HG02970 (cell line): Measurements from ENCODE around the gene LCN15.
"Not testable (repeated sequence)": the region's sequence is repeated elsewhere in the genome, so short reads cannot be mapped to it uniquely, and the experiment has no call there.

ENCODE experiments used
- ATAC-seq: cut with Tn5 transposase; IDR thresholded peaks from one replicate; pipeline ENCODE4 v1.9.1; 2021; ENCODE audit warnings: mild to moderate bottlenecking, moderate library complexity, moderate number of reproducible peaks; ENCODE audit not compliant: unreplicated experiment, low FRiP score

The LCN15 gene

DNA sequence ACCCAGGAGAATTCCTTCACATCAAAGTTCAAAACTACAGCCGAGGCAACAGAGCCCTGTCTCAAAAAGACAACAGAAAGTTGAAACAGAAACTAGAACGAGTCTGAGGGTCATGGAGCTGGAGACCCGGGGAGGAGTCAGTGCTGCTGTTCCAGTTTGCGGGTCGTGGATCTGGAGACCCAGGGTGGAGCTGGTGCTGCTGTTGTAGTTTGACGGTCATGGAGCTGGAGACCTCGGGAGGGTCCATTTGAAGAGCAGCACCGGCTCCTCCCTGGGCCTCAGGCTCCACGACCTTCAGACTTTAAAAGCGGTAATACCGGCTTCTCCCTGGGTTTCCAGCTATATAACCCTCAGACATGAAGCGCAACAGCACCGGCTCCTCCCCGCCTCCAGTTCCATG lies 13.0 kb upstream of the LCN15 start:
- no peak for ATAC-seq

DNA sequence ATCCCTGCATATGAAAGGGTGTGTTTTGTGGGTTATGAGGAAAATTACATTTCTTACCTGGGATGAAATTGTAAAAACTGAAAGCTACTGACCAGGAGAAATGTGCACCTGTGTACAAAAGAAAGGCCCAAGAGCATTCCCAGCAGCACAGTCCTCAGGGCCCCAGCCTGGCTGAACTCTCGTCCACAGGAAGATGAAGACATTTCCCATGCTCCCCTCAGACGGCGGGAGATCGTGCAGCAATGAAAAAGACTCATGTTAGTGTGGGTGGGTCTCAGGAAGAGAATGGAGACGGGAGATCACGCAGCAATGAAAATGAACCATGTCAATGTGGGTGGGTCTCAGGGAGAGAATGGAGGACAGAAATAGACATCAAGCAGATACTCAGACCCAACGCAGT lies 12.6 kb upstream of the LCN15 start:
- ATAC-seq: no peak

DNA sequence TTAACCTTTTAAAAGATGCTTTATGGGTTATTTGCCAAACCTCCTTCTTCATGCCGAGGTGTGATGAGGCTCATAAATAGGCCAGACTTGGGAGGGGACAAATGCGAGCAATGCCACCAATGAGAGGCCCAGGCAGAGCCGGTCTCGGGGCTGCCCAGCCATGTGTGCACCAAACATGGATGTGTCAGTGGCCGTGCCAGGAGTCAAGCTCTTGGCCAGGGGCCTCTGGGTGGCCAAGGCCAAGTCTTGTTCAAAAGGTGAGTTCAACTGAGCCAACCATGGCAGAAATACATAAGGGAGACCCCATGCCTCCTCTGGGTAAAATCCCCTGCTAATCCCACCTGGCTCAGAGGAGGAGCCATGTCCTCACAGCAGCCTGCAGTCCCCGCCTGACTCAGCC lies 10.9 kb upstream of the LCN15 start:
- no peak for ATAC-seq

DNA sequence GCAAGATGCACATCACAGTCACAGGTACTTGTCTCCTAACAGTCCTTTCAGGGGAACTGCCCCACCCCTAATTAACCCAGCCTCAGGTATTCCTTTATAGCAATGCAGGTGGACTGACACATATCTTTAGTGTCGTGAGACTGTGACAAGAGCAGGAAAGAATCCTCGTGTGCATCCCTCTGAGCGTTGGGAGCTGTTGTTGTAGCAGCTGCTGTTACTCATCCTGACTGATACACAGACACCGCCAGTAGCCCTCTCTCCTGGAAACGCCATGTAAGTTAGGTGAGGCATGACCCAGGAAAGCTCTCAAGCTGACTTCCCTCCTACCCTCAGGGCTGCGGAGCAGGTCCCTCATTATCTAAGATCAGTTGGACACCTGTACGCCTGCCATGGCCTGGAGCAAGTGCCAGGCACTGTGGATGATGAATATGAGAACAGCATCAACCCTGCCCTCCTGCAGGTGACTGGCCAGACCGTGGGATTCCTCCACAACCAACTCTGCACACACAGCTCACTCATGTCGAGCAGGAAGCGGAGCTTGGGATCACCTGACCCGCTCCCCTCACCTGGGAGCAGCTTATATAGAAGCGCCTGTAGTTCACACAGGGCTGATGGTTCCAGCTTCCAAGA lies 10.2 kb upstream of the LCN15 start:
- no peak for ATAC-seq

DNA sequence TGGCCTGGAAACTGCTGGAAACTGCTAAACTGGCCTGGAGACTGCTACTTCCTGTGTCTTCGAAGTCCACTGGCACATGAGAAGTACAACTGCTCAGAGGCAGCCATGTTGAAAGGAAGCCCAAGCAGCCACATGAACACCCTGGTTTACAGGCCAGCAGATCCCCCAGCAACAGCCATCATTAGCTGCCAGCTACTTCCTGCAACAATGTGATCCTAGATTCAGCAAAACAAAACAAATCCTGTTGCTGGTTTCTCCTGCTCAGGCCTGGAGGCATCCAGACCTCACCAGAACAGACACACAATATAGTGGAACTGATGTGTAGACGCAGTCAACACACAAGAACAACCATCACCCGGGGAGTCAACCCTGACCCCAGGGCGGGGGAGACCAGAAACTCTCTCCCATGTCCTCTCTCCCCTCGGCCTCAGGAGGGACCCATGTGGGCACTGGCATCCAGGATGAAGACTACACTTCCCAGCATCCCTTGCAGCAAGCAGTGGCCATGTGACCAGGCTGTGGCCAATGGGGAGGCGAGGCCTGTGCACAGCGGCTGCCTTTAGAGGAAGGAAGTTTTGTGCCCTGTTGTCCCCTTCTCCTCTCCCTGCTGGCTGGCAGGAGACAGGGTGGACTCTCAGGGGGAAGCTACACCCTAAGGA lies 9.2 kb upstream of the LCN15 start:
- no peak for ATAC-seq

DNA sequence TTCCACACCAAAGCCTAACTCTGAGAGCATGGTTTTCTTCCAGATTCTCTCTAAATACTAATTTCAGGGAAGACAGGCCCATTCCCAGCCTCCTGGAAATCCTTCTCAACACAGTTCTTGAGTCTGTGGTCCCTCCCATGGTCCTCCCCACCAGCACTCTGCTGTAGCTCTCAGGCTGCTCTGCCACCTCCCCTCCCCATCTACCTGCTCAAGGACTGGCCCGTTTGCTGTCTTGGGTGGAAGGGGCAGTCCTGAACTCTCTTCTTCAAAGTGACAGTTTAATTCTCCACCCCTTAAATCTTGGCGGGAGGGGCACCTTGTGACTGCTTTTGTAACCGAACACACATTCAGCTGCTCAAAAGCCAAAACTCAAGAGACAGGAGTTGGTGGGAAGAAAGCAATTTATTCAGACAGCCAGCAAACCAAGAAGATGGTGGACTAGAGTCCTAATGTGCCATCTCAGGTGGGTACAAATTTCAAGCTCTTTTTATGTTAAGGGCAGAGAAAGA lies 7.6 kb upstream of the LCN15 start:
- no peak for ATAC-seq

DNA sequence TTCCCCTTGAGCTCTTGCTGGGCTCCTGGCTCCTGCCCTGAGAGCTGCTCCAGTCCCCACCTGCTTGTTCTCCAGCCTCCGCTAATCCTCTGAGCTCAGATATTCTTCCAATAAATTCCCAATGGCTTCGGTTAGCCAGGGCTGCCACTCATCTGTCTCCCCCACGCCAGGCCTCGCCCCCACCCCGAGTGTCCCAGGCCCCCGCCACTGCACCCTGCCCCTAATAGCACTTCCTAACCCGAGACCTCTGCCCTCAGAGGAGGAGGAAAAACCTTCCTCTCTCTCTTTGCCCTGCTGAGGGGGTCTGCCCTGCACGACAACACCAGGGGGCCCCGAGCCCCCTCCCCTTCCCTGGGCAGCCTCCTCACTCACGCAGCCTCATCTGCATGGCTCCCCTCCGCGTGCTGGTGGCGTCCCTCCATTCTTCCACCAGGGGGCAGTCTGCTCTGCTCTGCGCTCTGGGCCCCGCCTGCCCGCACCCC lies 5.4 kb upstream of the LCN15 start:
- ATAC-seq: no peak

DNA sequence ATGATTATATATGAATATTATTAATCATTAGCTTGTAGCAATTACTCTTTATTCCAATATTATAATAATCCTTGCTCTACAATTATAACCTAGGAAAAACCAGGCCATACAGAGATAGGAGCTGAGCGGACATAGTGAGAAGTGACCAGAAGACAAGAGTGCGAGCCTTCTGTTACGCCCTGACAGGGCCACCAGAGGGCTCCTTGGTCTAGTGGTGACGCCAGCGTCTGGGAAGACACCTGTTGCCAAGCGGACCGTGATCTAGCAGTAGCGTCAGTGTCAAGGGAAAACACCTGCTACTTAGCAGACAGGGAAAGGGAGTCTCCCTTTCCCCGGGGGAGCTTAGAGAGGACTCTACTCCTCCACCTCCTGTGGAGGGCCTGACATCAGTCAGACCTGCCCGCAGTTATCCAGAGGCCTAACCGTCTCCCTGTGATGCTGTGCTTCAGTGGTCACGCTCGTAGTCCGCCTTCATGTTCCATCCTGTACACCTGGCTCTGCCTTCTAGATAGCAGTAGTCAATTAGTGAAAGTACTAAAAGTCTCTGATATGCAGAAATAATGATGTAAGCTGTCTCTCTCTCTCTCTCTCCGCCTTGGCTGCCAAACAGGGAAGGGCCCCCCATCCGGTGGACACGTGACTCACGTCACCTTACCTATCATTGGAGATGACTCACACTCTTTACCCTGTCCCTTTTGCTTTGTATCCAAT lies 2.2 kb upstream of the LCN15 start:
- not testable (repeated sequence) for ATAC-seq

DNA sequence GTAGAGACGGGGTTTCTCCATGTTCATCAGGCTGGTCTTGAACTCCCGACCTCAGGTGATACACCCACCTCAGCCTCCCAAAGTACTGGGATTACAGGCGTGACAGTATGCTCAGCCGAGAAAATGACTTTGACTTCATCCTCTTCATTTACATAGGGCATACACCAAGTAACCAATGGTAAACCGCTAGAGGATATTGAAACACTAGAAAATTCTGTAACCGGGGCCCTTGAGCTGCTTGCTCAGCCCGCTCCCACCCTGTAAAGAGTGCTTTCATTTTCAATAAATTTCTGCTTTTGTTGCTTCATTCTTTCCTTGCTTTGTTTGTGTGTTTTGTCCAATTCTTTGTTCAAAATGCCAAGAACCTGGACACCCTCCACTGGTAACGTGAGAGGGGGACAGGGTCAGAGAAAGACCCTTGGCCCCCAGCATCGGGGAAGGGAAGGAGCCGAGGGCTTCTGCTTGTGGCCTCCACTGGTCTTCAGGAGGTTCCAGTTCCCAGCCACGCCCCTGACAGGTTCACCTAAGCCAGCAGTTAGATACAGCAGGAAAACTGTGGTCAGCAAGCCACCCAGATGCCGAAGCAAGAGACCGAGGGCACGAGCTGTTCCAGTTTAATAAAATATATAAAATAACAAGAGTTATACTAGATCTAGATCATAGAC lies 1.6 kb upstream of the LCN15 start:
- not testable (repeated sequence) for ATAC-seq

DNA sequence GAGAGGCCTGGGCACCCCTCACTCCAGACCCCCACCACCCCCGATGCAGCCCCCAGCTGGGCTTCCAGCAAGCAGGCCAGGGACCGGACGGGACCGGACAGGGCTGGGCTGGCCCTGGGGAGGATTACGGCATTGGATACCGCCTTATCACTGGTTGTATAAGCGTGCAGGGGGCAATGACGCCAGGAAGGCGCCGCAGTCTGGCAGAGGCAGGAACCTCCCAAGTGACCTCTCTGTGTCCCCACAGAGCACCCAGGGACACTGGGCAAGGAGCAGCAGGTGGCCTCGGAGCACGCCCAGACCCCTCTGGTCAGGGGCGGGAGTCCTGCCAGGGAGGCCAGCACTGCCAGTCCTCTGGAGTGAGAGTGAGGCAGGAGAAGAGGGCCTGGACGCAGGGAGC lies 723 bp upstream of the LCN15 start:
- no peak for ATAC-seq

DNA sequence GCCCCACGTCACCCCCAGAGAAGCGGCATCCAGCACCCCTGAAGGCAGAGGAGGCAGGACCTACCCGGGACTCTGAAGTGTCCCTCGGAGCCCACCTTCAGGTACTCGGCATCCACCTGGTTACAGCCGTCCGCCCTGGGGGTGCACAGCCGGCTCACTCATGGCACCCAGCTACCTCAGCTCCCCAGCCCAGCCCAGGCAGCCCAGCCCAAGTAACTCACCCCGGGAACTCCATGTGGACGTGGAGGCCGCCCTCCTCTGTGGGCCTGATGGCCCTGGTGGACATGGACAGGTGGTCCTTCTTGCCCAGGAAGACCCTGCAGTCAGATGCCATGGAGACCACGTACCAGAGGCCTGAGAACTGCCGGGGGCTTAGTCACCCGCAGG lies 676 bp downstream of the LCN15 start:
- no peak for ATAC-seq

DNA sequence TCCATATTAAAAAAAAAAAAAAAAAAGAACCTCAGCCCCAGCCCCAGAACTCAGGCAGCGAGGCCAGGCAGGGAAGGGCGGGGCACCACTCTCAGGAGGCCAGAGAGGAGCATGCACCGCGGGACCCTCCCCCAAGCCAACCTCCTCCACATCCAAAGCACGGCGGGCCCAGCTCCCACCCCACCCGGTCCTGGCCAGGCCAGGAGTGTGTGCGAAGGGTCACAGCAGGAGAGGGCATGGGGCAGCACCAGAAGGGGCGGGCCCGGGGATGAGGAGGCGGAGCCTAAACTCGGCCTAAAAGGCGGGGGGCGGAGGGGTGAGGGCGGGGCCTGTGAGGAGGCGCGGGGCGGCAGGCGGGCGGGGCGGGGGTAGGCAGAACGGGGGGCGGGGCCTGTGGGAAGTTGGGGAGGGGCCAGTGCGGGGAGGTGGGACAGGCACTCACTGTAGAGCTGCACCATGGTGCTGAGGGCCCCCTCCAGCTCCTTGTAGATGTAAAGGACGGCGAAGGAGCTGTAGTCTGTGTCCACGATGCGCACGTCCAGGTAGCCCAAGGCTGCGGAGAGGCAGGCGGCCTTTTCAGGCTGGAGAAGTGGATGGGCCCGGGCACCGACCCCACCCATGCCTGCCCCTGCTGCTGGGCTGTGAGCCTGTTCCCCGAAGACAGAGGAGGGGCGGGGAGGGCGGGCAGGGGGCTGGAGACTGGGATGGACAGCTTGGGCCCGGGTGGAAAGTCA lies 1.2 kb downstream of the LCN15 start:
- ATAC-seq: no peak

DNA sequence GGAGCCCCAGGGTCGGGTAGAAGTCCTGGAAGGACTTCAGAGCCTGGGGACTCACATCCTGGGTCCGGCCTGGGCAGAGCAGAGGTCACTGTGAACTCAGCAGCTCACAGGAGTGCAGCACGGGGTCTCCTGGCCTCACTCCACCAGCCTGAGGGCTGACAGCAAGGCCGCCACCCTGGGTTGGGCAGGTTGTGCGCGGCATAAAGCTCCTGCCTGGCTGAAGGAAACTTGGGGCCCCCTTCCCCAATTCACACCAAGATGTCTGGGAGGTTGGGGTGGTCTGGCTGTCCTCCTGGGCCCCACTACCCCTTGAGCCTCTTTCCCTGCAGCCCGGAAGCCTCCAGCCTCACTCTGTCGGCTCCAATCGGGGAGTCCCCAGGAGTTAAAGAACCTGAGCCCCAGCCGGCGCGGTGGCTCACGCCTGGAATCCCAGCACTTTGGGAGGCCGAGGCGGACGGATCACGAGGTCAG lies 2.1 kb downstream of the LCN15 start:
- ATAC-seq: no peak

DNA sequence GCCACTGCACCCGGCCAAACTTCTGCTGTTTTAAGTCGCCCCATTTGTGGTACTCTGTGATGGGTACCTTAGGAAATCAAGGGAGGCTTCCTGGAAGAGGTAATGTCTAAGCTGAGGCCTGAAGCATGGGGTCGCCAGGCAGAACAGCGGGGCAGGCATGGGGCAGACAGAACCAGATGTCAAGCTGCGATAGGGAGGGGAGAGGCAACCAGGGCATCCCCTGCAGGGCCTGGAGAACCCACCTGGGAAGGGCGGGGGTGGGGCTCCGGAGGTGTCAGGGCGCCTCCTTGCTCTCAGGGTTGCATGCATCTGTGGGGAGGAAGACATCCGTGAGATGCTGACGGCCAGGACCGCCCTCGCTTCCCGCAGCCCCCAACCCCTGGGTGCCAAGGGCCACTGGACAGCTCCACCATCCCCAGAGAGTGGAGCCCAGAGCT lies 2.8 kb downstream of the LCN15 start:
- no peak for ATAC-seq

DNA sequence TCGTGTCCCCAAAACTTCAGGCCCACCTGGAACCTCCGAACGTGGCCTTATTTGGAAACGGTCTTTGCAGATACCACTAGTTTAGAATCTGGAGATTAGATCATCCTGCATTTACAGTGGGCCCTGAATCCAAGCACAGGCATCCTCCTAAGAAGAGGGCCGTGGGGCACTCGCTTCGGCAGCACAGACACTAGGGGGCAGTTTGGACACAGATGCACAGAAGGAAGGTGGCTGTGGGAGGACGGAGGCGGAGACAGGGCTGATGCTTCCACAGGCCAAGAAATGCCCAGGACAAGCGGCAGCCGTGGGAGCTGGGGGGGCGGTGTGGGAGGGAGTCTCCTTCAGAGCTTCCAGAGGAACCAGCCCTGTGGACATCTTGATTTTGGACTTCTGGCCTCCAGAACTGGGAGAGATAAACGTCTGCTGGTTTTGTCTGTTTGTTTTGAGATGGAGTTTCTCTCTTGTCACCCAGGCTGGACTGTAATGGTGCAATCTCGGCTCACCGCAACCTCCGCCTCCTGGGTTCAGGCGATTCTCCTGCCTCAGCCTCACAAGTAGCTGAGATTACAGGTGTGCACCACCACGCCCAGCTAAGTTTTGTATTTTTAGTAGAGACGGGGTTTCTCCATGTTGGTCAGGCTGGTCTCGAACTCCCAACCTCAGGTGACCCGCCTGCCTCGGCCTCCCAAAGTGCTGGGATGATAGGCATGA lies 3.3 kb downstream of the LCN15 start:
- not testable (repeated sequence) for ATAC-seq

DNA sequence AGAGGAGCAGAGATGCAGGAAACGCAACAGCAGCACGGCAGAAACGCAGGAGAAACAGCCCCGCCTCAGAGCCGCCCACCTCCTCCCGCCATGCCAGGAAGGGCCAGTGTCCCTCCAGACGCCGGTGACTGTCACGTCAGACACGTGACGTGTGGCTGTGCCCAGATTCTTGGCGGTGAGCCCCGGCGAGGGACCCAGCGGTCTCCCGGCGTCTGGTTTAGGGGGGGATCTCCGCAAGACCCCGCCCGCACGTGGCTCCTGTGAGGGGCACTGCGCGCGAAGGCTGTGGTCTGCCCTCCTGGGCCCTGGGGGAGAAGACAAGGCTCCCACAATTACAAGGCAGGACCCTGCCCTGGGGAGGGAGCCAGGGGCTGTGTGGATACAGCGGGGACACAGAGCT lies 3.9 kb downstream of the LCN15 start:
- no peak for ATAC-seq

DNA sequence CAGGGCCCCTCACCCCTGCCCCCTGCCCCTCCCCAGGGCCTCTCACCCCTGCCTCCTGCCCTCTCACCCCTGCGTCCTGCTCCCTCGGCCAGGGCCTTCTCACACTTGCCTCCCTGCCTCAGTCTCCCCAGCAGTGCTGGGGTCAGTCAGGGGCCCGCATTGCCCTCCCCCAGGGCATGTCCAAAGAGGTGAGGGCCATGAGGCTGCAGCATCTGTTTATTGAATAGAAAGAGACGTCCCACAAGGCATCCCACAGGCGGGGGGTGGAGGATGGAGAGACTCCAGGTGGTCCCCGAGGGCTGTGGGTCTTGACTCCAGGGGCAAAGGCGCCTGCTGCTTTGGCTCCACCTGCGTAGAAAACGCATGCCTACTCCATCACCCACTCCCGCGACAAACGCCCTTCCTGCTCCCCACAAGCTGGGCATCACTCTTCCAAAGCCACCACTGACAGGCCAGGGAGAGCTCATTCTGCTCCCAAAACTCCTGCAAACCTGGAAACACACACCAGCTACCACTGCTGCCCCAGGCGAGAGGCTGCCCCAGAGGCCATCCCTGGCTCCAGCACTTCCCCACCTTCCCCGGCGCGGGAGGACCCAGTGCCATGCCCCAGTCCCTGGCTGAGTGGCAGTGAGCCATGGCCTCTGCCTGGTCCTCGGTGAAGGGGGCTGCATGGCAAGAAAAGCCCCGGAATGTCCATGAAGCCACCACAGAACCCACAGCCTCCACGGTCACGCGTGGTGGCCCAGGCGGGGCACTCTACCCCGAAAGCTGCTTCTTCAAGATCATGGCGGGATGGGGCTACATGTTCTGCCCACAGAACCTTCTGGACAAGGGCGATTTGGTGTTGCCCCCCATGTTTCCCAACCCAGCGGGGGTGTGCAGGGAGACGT lies 4.6 kb downstream of the LCN15 start:
- ATAC-seq: no peak

DNA sequence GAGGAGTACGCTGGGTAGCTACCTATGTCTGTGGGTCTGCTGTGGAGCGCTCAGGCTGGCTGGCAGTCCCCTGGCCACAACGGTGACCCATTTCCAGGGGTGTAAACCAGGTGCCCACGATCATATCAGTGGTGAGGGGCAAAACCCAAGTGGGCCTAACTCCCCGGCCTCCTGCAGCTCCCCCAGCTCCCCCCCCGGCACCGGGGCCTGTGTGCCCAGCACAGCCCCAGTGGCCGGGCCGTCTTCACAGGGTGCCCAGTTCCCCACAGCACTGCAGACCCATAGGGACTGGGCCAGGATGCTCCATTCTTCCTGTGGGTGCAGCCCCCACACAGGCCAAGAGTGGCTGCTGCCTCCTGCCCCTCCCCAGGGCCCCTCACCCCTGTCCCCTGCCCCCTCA lies 5.3 kb downstream of the LCN15 start:
- ATAC-seq: no peak

DNA sequence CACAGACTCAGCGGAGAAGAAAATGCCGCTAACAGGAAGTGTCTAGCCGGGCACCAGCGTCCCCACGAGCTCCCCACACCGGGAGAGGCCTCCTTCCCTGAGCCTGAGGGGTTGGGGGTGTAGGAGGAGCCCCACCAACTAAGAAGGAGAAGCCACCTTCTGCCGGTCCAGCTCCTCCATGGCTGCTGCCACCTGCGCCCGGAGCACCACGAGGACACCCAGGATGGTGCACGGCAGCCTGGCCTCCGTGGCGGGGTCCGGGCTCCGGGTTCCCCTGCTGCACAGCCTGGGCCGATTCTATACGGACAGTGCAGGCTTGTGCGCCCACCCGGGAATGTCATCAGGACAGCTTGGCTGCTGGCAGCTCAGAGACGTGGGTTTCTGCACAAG lies 6.6 kb downstream of the LCN15 start:
- ATAC-seq: no peak
